ENCODE data around the gene STAT3.
"Not testable (repeated sequence)": the region's sequence is repeated elsewhere in the genome, so short reads cannot be mapped to it uniquely, and the experiment has no call there.

The STAT3 gene

GRCh38 chr17:42408061-42408460, 19.8 kb upstream of the STAT3 start:
- no peak for DNase-seq (ENCODE audit: low spot score)

- peak; percentile 85 for DNase-seq (ENCODE audit: low spot score)
Observed at GRCh38 chr17:42407289-42407836, 19.1 kb upstream of the STAT3 start.

- DNase-seq (ENCODE audit: low spot score) = no peak
Observed at GRCh38 chr17:42406615-42407288, 18.5 kb upstream of the STAT3 start.

- DNase-seq (ENCODE audit: low spot score) = peak; percentile 81
Observed at GRCh38 chr17:42405963-42406495, 17.8 kb upstream of the STAT3 start.

- no peak for DNase-seq (ENCODE audit: low spot score)
Observed at GRCh38 chr17:42405076-42405475, 16.8 kb upstream of the STAT3 start.

GRCh38 chr17:42404326-42405055, 16.2 kb upstream of the STAT3 start:
- DNase-seq (ENCODE audit: low spot score) = no peak

GRCh38 chr17:42403150-42403549, 14.9 kb upstream of the STAT3 start:
- no peak for DNase-seq (ENCODE audit: low spot score)

- no peak for DNase-seq (ENCODE audit: low spot score)
Observed at GRCh38 chr17:42402117-42402516, 13.9 kb upstream of the STAT3 start.

GRCh38 chr17:42400844-42401375, 12.7 kb upstream of the STAT3 start:
- DNase-seq (ENCODE audit: low spot score) = not testable (repeated sequence)

- no peak for DNase-seq (ENCODE audit: low spot score)
Observed at GRCh38 chr17:42399948-42400843, 12.0 kb upstream of the STAT3 start.

- no peak for DNase-seq (ENCODE audit: low spot score)
Observed at GRCh38 chr17:42399121-42399520, 10.9 kb upstream of the STAT3 start.

GRCh38 chr17:42395601-42396000, 7.4 kb upstream of the STAT3 start:
- not testable (repeated sequence) for DNase-seq (ENCODE audit: low spot score)

- DNase-seq (ENCODE audit: low spot score) = no peak
Observed at GRCh38 chr17:42394838-42395237, 6.6 kb upstream of the STAT3 start.

- DNase-seq (ENCODE audit: low spot score) = no peak
Observed at GRCh38 chr17:42392692-42393415, 4.6 kb upstream of the STAT3 start.

- DNase-seq (ENCODE audit: low spot score) = not testable (repeated sequence)
Observed at GRCh38 chr17:42391439-42391838, 3.2 kb upstream of the STAT3 start.

GRCh38 chr17:42389899-42390298, 1.7 kb upstream of the STAT3 start:
- DNase-seq (ENCODE audit: low spot score) = no peak

GRCh38 chr17:42389135-42389417, 834 bp upstream of the STAT3 start:
- DNase-seq (ENCODE audit: low spot score) = no peak

GRCh38 chr17:42387661-42388380, 421 bp downstream of the STAT3 start:
- DNase-seq (ENCODE audit: low spot score) = no peak

GRCh38 chr17:42386777-42387657, 1.2 kb downstream of the STAT3 start:
- no peak for DNase-seq (ENCODE audit: low spot score)

GRCh38 chr17:42381898-42382297, 6.3 kb downstream of the STAT3 start:
- DNase-seq (ENCODE audit: low spot score) = no peak
